ENCODE data around the gene STUM.

GRCh38 chr1:226576601-226577000, 28.0 kb downstream of the STUM start:
- TF ChIP-seq REST (IDR thresholded peaks at IDR 0.05; ENCODE audit: unreplicated experiment) (no peak), CTCF (conservative IDR thresholded peaks at IDR 0.05; ENCODE audit: low read depth in 2 of 2) (no peak), NANOG (IDR thresholded peaks at IDR 0.05; ENCODE audit: borderline replicate concordance) (no peak), EZH2 (IDR thresholded peaks at IDR 0.05; ENCODE audit: low read depth, unreplicated experiment) (no peak), POLR2AphosphoS5 (IDR thresholded peaks at IDR 0.05; ENCODE audit: low read depth) (no peak)
